ENCODE measurements around the gene SLC37A4. TPM values are rescaled to one million over a fixed set of nuclear protein-coding genes. Genes with fewer than 3 reads are reported as not detected.

Gene SLC37A4
- total and polyA plus RNA-seq, 9 donors = 5.7 to 18.4 (median 11.0) TPM

DNA sequence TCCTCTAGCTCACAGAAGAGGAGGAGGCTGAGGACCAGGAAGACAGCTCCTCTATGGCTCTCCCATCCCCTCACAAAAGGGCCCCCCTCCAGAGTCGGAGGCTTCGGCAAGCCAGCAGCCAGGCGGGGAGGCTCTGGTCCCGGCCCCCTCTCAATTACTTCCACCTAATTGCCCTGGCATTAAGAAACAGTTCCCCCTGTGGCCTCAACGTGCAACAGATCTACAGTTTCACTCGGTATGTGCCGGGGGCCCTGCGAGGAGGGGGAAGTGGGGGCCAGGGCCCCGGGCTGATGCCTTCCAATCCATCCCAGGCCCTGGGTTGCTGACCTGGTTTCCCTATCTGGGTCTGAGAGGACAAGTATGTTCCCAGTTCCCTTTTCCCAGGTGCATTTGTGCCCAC, 51.2 kb downstream of the SLC37A4 start:
- Histone ChIP-seq H3K4me3 (ENCODE audit: low read length) (no peak overlapping the region), H3K4me1 (ENCODE audit: control insufficient read depth, insufficient read depth, low read length) (peaks cover 10% of the 10 kb centered on the region), H3K9me3 (replicated peaks; ENCODE audit: control insufficient read depth, low read depth, low read length) (no peaks in the 10 kb centered on the region), H3K27ac (ENCODE audit: low read length) (no peak overlapping the region), H3K27me3 (ENCODE audit: control insufficient read depth, insufficient read depth, low read length) (peaks cover 8% of the 10 kb centered on the region), H3K36me3 (ENCODE audit: control insufficient read depth, insufficient read depth, low read length) (no peaks in the 10 kb centered on the region)
- DNase-seq = peak; percentile 11
- no CpG with 5 or more reads among the region's 9 CpGs for WGBS (ENCODE audit: insufficient coverage)

DNA sequence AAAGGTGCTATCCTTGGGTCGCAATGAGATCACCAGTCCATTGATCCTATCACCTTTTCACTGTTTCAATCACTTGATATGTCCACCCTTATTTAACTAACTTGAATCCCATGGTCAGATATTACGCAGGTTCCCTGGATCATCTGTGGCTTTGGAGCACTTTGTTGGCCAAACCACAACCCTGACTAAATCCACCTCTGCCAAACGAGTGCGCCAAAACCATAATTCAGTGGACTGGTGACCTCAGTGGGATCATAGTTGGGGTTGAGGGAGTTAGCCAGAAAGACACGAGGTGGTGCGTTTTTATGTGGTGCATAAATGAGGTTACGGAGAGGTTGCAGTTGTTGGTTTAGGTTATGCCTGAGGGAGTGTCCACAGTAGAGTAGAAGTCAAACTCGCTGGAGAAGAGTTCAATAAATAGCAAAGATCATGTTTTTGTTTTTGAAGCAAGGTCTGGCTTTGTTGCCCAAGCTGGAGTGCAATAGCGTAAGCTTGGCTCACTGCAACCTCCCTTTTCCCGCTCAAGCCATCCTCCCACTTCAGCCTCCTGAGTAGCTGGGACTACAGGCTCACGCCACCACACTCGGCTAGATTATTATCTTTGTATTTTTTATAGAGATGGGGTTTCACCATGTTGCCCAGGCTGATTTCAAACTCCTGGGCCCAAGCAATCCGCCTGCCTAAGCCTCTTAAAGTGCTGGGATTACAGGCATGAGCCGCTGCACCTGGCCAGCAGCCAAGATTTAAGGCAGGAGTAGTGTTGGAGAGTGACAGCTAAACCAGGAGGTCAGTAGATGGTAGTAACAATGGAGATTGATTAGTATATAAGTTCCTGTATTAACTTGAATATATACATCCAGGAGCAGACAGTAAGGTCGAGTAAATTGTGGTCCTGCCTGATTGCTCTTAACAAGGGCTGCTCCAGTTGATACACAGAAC, 54.6 kb downstream of the SLC37A4 start:
- DNase-seq = no peak
- H3K9me3 ChIP-seq (replicated peaks; ENCODE audit: control insufficient read depth, low read depth, low read length) = no peaks in the 10 kb centered on the region
- WGBS (ENCODE audit: insufficient coverage) = 74% methylated on average over 6 of the region's 15 CpGs

More for the DNA sequence above, 54.6 kb downstream of the SLC37A4 start:
- Histone ChIP-seq H3K27ac (ENCODE audit: low read length) (no peak overlapping the region), H3K4me1 (ENCODE audit: control insufficient read depth, insufficient read depth, low read length) (peaks cover 10% of the 10 kb centered on the region), H3K27me3 (ENCODE audit: control insufficient read depth, insufficient read depth, low read length) (peaks cover 16% of the 10 kb centered on the region), H3K36me3 (ENCODE audit: control insufficient read depth, insufficient read depth, low read length) (no peaks in the 10 kb centered on the region), H3K4me3 (ENCODE audit: low read length) (no peak overlapping the region)

Other genes with a start within 250 kb of the SLC37A4 start
- 91.4 TPM for gene DDX6, start 239.7 kb downstream of the SLC37A4 start, total RNA-seq
- 10 to 100 TPM; 56.4 to 89.3 (median 70.5) TPM for gene DDX6, start 239.7 kb downstream of the SLC37A4 start, polyA plus RNA-seq (ENCODE audit: insufficient read depth in 1 of 8, insufficient read length in 8 of 8, low replicate concordance in 1 of 8)
- under 0.01 TPM for gene CXCR5, start 147.0 kb downstream of the SLC37A4 start, total RNA-seq
- under 1 TPM in 2 of 8 donors, not detected in 6; 0.07 to 0.14 TPM for gene CXCR5, start 147.0 kb downstream of the SLC37A4 start, polyA plus RNA-seq (ENCODE audit: insufficient read depth in 1 of 8, insufficient read length in 8 of 8, low replicate concordance in 1 of 8)
- gene BCL9L, start 105.0 kb downstream of the SLC37A4 start, total RNA-seq = 24.6 TPM
- 100 to 1,000 TPM in 1 of 8 donors, 10 to 100 TPM in 7; 43.3 to 102 (median 66.8) TPM for gene BCL9L, start 105.0 kb downstream of the SLC37A4 start, polyA plus RNA-seq (ENCODE audit: insufficient read depth in 1 of 8, insufficient read length in 8 of 8, low replicate concordance in 1 of 8)
- 0.09 TPM for gene UPK2, start 74.6 kb downstream of the SLC37A4 start, total RNA-seq
- gene UPK2, start 74.6 kb downstream of the SLC37A4 start, polyA plus RNA-seq (ENCODE audit: insufficient read depth in 1 of 8, insufficient read length in 8 of 8, low replicate concordance in 1 of 8) = 1 to 10 TPM in 5 of 8 donors, under 1 TPM in 3; 0.65 to 3.5 (median 1.0) TPM
- gene FOXR1, start 59.1 kb downstream of the SLC37A4 start, total RNA-seq = not detected
- not detected for gene FOXR1, start 59.1 kb downstream of the SLC37A4 start, polyA plus RNA-seq (ENCODE audit: insufficient read depth in 1 of 8, insufficient read length in 8 of 8, low replicate concordance in 1 of 8)
- gene CENATAC, start 32.7 kb downstream of the SLC37A4 start, total RNA-seq = 17.3 TPM
- 10 to 100 TPM in 5 of 8 donors, 1 to 10 TPM in 3; 8.5 to 25.0 (median 12.5) TPM for gene CENATAC, start 32.7 kb downstream of the SLC37A4 start, polyA plus RNA-seq (ENCODE audit: insufficient read depth in 1 of 8, insufficient read length in 8 of 8, low replicate concordance in 1 of 8)
- 2,660 TPM for gene RPS25, start 12.5 kb downstream of the SLC37A4 start, total RNA-seq
- 1,000 to 10,000 TPM; 1,606 to 2,037 (median 1,827) TPM for gene RPS25, start 12.5 kb downstream of the SLC37A4 start, polyA plus RNA-seq (ENCODE audit: insufficient read depth in 1 of 8, insufficient read length in 8 of 8, low replicate concordance in 1 of 8)
- 48.7 TPM for gene TRAPPC4, start 12.1 kb downstream of the SLC37A4 start, total RNA-seq
- 10 to 100 TPM; 41.9 to 56.3 (median 46.9) TPM for gene TRAPPC4, start 12.1 kb downstream of the SLC37A4 start, polyA plus RNA-seq (ENCODE audit: insufficient read depth in 1 of 8, insufficient read length in 8 of 8, low replicate concordance in 1 of 8)
- 30.1 TPM for gene HYOU1, start 26.3 kb upstream of the SLC37A4 start, total RNA-seq
- 10 to 100 TPM; 35.3 to 64.0 (median 47.2) TPM for gene HYOU1, start 26.3 kb upstream of the SLC37A4 start, polyA plus RNA-seq (ENCODE audit: insufficient read depth in 1 of 8, insufficient read length in 8 of 8, low replicate concordance in 1 of 8)
- 19.9 TPM for gene VPS11, start 36.9 kb upstream of the SLC37A4 start, total RNA-seq
- gene VPS11, start 36.9 kb upstream of the SLC37A4 start, polyA plus RNA-seq (ENCODE audit: insufficient read depth in 1 of 8, insufficient read length in 8 of 8, low replicate concordance in 1 of 8) = 10 to 100 TPM; 29.1 to 32.1 (median 30.3) TPM
- gene HMBS, start 54.0 kb upstream of the SLC37A4 start, total RNA-seq = 3.8 TPM
- gene HMBS, start 54.0 kb upstream of the SLC37A4 start, polyA plus RNA-seq (ENCODE audit: insufficient read depth in 1 of 8, insufficient read length in 8 of 8, low replicate concordance in 1 of 8) = 10 to 100 TPM; 20.0 to 26.3 (median 22.6) TPM
- gene DPAGT1, start 71.0 kb upstream of the SLC37A4 start, total RNA-seq = 11.8 TPM
- 10 to 100 TPM; 23.9 to 35.0 (median 30.4) TPM for gene DPAGT1, start 71.0 kb upstream of the SLC37A4 start, polyA plus RNA-seq (ENCODE audit: insufficient read depth in 1 of 8, insufficient read length in 8 of 8, low replicate concordance in 1 of 8)
- 4.3 TPM for gene C2CD2L, start 76.5 kb upstream of the SLC37A4 start, total RNA-seq
- gene C2CD2L, start 76.5 kb upstream of the SLC37A4 start, polyA plus RNA-seq (ENCODE audit: insufficient read depth in 1 of 8, insufficient read length in 8 of 8, low replicate concordance in 1 of 8) = 1 to 10 TPM; 6.6 to 9.4 (median 7.6) TPM
- 15.5 TPM for gene HINFP, start 90.7 kb upstream of the SLC37A4 start, total RNA-seq
- gene HINFP, start 90.7 kb upstream of the SLC37A4 start, polyA plus RNA-seq (ENCODE audit: insufficient read depth in 1 of 8, insufficient read length in 8 of 8, low replicate concordance in 1 of 8) = 10 to 100 TPM; 17.0 to 22.8 (median 17.5) TPM
- gene ABCG4, start 118.2 kb upstream of the SLC37A4 start, total RNA-seq = 0.13 TPM
- under 1 TPM; 0.18 to 0.60 (median 0.28) TPM for gene ABCG4, start 118.2 kb upstream of the SLC37A4 start, polyA plus RNA-seq (ENCODE audit: insufficient read depth in 1 of 8, insufficient read length in 8 of 8, low replicate concordance in 1 of 8)
- gene NLRX1, start 137.8 kb upstream of the SLC37A4 start, total RNA-seq = 10.2 TPM
- gene NLRX1, start 137.8 kb upstream of the SLC37A4 start, polyA plus RNA-seq (ENCODE audit: insufficient read depth in 1 of 8, insufficient read length in 8 of 8, low replicate concordance in 1 of 8) = 10 to 100 TPM; 10.5 to 13.8 (median 11.9) TPM
- 0.09 TPM for gene NHERF4, start 154.6 kb upstream of the SLC37A4 start, total RNA-seq
- gene NHERF4, start 154.6 kb upstream of the SLC37A4 start, polyA plus RNA-seq (ENCODE audit: insufficient read depth in 1 of 8, insufficient read length in 8 of 8, low replicate concordance in 1 of 8) = 1 to 10 TPM in 1 of 8 donors, under 1 TPM in 5, not detected in 2; 0.05 to 2.3 (median 0.10) TPM
- gene CBL, start 175.5 kb upstream of the SLC37A4 start, total RNA-seq = 6.0 TPM
- gene CBL, start 175.5 kb upstream of the SLC37A4 start, polyA plus RNA-seq (ENCODE audit: insufficient read depth in 1 of 8, insufficient read length in 8 of 8, low replicate concordance in 1 of 8) = 10 to 100 TPM in 6 of 8 donors, 1 to 10 TPM in 2; 8.7 to 15.0 (median 11.9) TPM